ENCODE measurements around the gene ANGPT4.

- TF ChIP-seq, protein P1, sequence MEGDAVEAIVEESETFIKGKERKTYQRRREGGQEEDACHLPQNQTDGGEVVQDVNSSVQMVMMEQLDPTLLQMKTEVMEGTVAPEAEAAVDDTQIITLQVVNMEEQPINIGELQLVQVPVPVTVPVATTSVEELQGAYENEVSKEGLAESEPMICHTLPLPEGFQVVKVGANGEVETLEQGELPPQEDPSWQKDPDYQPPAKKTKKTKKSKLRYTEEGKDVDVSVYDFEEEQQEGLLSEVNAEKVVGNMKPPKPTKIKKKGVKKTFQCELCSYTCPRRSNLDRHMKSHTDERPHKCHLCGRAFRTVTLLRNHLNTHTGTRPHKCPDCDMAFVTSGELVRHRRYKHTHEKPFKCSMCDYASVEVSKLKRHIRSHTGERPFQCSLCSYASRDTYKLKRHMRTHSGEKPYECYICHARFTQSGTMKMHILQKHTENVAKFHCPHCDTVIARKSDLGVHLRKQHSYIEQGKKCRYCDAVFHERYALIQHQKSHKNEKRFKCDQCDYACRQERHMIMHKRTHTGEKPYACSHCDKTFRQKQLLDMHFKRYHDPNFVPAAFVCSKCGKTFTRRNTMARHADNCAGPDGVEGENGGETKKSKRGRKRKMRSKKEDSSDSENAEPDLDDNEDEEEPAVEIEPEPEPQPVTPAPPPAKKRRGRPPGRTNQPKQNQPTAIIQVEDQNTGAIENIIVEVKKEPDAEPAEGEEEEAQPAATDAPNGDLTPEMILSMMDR (IDR thresholded peaks at IDR 0.05) = no peak
- TF ChIP-seq POLR2AphosphoS5 (IDR thresholded peaks at IDR 0.05) = no peak
Observed at GRCh38 chr20:856361-856775, 59.8 kb downstream of the ANGPT4 start.

Data from suprapubic skin (tissue), 3 donors.